HL-60/S4 (cell line): ENCODE data around the gene DRAM2.
"Not testable (repeated sequence)": the region's sequence is repeated elsewhere in the genome, so short reads cannot be mapped to it uniquely, and the experiment has no call there.

Experiments used
- in situ Hi-C: fragments of 300-500 bp; cut with MboI; formaldehyde crosslinking; loops from 2 replicates; pipeline ENCODE4 v1.14.3; 2022; ENCODE audit warnings: low sequenced_read_pairs

Gene DRAM2

GRCh38 chr1:111145542-111145941 is 5.6 kb upstream of the DRAM2 start:
- in situ Hi-C loops, result no loop called here

- in situ Hi-C loops, result no loop called here
Observed at GRCh38 chr1:111142356-111142975, 2.6 kb upstream of the DRAM2 start.

- in situ Hi-C loops, result no loop called here
Observed at GRCh38 chr1:111141245-111142220, 1.6 kb upstream of the DRAM2 start.

DNA sequence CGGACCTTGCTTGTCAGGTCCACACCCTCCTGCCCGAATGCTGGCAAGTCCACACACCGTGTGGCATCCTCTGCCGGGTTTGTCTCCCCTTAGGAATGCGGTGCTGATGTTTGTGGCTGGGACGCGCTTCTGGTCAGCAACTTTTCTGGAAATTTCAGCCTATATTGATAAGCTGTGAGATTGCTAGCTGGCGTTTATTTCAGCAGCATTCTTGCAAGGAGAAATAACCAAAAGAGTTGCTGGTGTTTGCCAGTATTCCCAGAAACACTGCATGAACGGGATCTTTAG is 731 bp upstream of the DRAM2 start:
- in situ Hi-C loops, result no loop called here

- in situ Hi-C loops, result no loop called here
Observed at GRCh38 chr1:111139324-111139955, 453 bp downstream of the DRAM2 start.

GRCh38 chr1:111133866-111134265 is 6.0 kb downstream of the DRAM2 start:
- in situ Hi-C loops, result no loop called here

DNA sequence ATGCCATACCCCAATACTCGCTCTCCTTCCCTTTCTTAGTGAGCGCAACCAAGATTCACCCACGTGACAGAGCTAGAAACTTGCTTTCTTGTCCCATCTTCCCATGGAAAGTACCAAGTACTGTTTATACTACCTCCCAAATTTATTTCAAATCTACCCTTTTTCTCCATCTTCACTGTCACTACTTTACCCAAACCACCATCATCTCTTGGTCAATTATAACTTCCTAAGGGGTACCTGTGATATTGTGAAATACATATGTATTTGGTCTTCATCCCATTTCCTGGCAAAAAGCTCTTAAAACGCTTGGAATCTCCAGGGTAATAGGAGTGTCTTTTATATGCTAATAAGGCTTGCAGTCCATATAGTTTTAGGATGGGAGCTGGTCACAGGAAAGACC is 8.2 kb downstream of the DRAM2 start:
- in situ Hi-C loops, result no loop called here

DNA sequence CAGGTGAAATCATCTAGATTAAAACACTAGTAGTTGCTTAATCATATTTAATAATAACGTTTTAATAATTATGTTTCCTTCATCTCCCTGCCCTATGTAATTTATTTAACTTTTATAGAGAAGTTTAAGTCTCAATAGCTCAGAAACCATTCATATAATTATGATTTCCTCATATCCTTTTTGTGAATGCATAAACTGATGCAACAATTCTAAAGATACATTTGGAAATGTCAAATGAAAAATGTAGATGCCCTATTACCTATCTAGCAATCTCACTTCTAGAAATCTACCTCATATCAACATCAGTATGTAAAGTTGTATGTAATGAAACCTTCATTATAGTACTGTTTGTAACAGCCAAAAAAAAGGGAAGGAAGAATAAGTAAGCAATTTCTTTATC is 10.5 kb downstream of the DRAM2 start:
- in situ Hi-C loops, result no loop called here

GRCh38 chr1:111127923-111128643 is 11.8 kb downstream of the DRAM2 start:
- in situ Hi-C loops, result no loop called here

GRCh38 chr1:111126354-111126753 is 13.5 kb downstream of the DRAM2 start:
- in situ Hi-C loops, result no loop called here

- in situ Hi-C loops, result no loop called here
Observed at GRCh38 chr1:111116496-111116895, 23.4 kb downstream of the DRAM2 start.

DNA sequence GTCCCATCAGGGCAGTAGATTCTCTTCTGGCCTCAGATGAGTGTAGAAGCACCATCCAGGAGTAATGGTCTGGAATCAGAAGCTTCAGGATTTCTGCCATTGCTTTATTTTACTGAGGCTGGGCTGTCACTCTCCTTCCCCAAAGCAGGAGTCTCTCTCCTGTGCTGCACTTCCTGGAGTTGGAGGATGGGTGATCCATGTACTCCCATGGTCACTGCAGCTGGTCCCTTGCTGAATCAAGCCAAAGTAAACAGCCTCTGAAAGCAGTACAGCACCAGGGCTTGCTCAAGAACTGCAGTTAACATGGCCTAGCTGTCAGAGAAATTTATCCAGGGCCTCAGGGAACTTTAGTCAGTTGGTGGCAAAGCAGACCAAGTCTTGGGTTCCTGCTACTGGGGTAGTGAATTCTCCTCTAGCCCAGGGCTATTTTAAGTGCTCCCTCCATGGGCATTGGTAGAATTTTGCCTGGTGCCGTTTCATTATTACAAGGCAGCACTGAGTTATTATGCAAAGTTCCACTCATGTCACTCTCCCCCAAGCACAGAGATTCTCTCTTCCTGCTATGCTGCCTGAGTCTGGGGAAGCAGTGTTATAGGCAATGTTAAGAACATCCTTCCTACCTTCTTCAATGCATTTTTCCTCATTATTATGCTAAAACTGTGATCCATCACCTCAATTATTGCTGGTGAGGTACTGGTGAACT is 29.5 kb downstream of the DRAM2 start:
- in situ Hi-C loops, result no loop called here

DNA sequence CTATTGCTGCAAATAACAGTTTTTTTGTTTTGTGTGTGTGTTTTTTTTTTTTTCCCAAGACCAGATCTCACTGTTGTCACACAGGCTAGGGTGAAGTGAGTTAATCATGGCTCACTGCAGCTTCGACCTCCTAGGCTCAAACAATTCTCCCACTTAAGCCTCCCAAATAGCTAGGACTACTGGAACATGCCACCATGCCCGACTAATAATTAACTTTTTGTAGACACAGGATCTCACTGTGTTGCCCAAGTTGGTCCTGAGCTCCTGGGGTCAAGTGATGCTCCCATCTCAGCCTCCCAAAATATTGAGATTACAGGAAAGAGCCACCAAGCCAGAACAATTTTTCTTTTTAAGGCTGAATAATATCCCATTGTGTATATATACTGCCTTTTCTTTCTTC is 34.9 kb downstream of the DRAM2 start:
- in situ Hi-C loops, result no loop called here

DNA sequence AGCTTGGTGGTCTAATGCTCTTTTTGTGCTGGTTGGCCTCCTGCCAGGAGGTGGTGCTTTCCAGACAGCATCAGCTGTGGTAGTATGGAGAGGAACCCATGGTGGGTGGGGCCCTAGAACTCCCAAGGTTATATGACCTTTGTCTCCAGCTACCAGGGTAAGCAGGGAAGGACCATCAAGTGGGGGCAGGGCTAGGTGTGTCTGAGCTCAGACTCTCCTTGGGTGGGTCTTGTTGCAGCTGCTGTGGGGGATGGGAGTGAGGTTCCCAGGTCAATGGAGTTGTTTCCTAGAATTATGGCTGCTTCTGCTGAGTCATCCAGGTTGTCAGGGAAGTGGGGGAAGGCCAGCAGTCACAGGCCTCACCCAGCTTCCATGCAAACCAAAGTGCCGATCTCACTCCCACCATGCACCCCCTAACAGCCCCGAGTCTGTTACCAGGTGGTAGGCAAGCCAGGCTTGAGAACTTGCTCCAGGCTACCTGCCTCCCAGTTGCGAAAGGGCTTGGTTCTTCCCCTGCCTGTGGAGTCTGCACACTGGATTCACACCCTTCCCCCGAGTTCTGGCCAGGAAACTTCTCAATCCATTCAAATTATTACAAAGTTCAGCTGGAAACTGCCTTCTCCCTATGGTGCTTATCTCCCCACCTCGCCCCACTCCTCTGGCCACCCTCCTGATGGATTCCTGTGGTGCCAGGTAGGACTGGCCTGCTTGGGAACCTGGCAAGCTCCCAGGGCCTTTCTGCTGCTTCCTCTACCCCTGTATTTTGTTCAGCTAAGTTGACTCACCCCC is 37.8 kb downstream of the DRAM2 start:
- in situ Hi-C loops, result no loop called here

GRCh38 chr1:111099289-111099688 is 40.6 kb downstream of the DRAM2 start:
- in situ Hi-C loops, result no loop called here

- in situ Hi-C loops, result no loop called here
Observed at GRCh38 chr1:111097356-111098099, 42.4 kb downstream of the DRAM2 start.

- in situ Hi-C loops, result not testable (repeated sequence)
Observed at GRCh38 chr1:111095421-111095820, 44.5 kb downstream of the DRAM2 start.

DNA sequence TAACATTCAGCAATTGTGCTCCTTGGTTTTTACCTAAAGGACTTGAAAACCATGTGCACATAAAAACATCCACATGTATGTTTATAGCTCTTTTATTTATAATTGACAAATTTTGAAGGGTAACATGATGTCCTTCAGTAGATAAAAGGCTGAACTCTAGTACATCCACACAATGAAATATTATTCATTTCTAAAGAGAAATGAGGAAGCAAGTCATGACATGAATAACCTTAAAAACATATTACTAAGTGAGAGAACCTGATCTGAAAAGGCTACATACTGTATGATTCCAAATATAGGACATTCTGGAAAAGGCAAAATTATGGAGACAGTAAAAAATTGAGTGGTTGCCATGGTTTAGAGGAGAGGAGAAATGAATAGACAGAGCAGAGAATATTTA is 50.3 kb downstream of the DRAM2 start:
- in situ Hi-C loops, result no loop called here

DNA sequence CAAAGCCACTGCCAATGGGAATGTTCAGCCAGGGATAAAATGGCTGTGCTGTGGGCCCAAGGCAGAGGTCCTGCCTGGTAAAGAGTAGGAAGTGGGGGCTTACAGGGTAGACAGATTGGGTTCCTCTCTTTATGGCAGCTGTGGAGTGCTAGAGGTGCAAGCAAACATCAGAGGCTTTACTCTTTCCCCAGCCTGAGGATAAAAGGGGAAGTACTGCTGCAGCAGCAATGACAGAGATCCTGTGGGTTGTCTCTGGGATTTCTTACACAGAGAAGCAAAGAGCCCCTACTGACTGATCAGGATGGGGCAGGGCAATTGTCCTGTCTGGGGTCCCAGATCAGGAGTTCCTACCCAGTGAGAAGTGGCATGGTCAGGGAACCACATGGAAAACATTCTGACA is 54.2 kb downstream of the DRAM2 start:
- in situ Hi-C loops, result no loop called here
